H9 (cell line): ENCODE results near the gene CIPC. TPM values are rescaled to one million over a fixed set of nuclear protein-coding genes. Genes with fewer than 3 reads are reported as not detected.

ENCODE experiments used
- DNase-seq: peaks from one replicate; pipeline ENCODE4 v3.0.0-alpha.2; 2017
- H2AFZ ChIP-seq: one replicate; pipeline ENCODE4 v1.6.1; 2013; ENCODE audit warnings: mild to moderate bottlenecking, low read length, control low read depth, moderate library complexity
- H2AK5ac ChIP-seq: 2 replicates; pipeline ENCODE4 v1.6.1; 2013; ENCODE audit warnings: low read length, control low read depth, mixed read lengths; ENCODE audit not compliant: insufficient read length
- H2BK120ac ChIP-seq: one replicate; pipeline ENCODE4 v1.6.1; 2013; ENCODE audit warnings: low read depth, mild to moderate bottlenecking, low read length, control low read depth, inconsistent platforms; ENCODE audit not compliant: poor library complexity, severe bottlenecking
- H2BK12ac ChIP-seq: 2 replicates; pipeline ENCODE4 v1.6.1; 2013; ENCODE audit warnings: low read length, control low read depth, mixed read lengths, low read depth; ENCODE audit not compliant: insufficient read length
- H2BK15ac ChIP-seq: 2 replicates; pipeline ENCODE4 v1.6.1; 2013; ENCODE audit warnings: low read depth, low read length, control low read depth
- H2BK20ac ChIP-seq: one replicate; pipeline ENCODE4 v1.6.1; 2013; ENCODE audit warnings: low read depth, mild to moderate bottlenecking, low read length, control low read depth, inconsistent platforms; ENCODE audit not compliant: poor library complexity, severe bottlenecking
- H2BK5ac ChIP-seq: 2 replicates; pipeline ENCODE4 v1.6.1; 2013; ENCODE audit warnings: low read length, control low read depth, mixed read lengths; ENCODE audit not compliant: insufficient read length
- H3K14ac ChIP-seq: 2 replicates; pipeline ENCODE4 v1.6.1; 2013; ENCODE audit warnings: low read length, control low read depth; ENCODE audit not compliant: insufficient read depth
- H3K18ac ChIP-seq: 2 replicates; pipeline ENCODE4 v1.6.1; 2013; ENCODE audit warnings: low read depth, mild to moderate bottlenecking, mixed read lengths, low read length, control low read depth; ENCODE audit not compliant: insufficient read length
- H3K23ac ChIP-seq: 2 replicates; pipeline ENCODE4 v1.6.1; 2013; ENCODE audit warnings: low read length, control low read depth, mixed read lengths, low read depth; ENCODE audit not compliant: insufficient read length
- H3K23me2 ChIP-seq: 2 replicates; pipeline ENCODE4 v1.6.1; 2013; ENCODE audit warnings: low read depth, mild to moderate bottlenecking, mixed read lengths, low read length, control low read depth; ENCODE audit not compliant: insufficient read length, poor library complexity, severe bottlenecking
- H3K27ac ChIP-seq: 2 replicates; pipeline ENCODE4 v1.5.1; 2013; ENCODE audit warnings: low read length, control low read depth, mixed read lengths, low read depth; ENCODE audit not compliant: insufficient read length
- H3K27me3 ChIP-seq: 2 replicates; pipeline ENCODE4 v1.6.1; 2013; ENCODE audit warnings: low read length, control low read depth, inconsistent platforms; ENCODE audit not compliant: insufficient read depth
- H3K4ac ChIP-seq: 2 replicates; pipeline ENCODE4 v1.6.1; 2013; ENCODE audit warnings: low read depth, mild to moderate bottlenecking, control low read depth, inconsistent platforms, low read length, moderate library complexity
- H3K4me1 ChIP-seq: 2 replicates; pipeline ENCODE4 v1.6.1; 2013; ENCODE audit warnings: low read length, control low read depth, inconsistent platforms; ENCODE audit not compliant: insufficient read depth
- H3K4me2 ChIP-seq: 2 replicates; pipeline ENCODE4 v1.6.1; 2013; ENCODE audit warnings: low read length, control low read depth, mixed read lengths; ENCODE audit not compliant: insufficient read length, insufficient read depth
- H3K56ac ChIP-seq: 2 replicates; pipeline ENCODE4 v1.6.1; 2013; ENCODE audit warnings: low read depth, mild to moderate bottlenecking, mixed read lengths, low read length, control low read depth; ENCODE audit not compliant: insufficient read length
- H3K79me1 ChIP-seq: 2 replicates; pipeline ENCODE4 v1.6.1; 2013; ENCODE audit warnings: low read depth, mild to moderate bottlenecking, moderate library complexity, low read length, control low read depth, inconsistent platforms; ENCODE audit not compliant: insufficient read depth, poor library complexity, severe bottlenecking
- H3K79me2 ChIP-seq: 2 replicates; pipeline ENCODE4 v1.6.1; 2013; ENCODE audit warnings: low read length, control low read depth, inconsistent platforms; ENCODE audit not compliant: insufficient read depth
- H3K9ac ChIP-seq: 2 replicates; pipeline ENCODE4 v1.6.1; 2013; ENCODE audit warnings: low read length, control low read depth, mixed read lengths; ENCODE audit not compliant: insufficient read length; ENCODE audit errors: extremely low read depth
- H3K9me3 ChIP-seq: one replicate; pipeline ENCODE4 v1.6.1; 2013; ENCODE audit warnings: low read depth, low read length, inconsistent platforms; ENCODE audit not compliant: control insufficient read depth
- H3T11ph ChIP-seq: one replicate; pipeline ENCODE4 v1.6.1; 2013; ENCODE audit warnings: mild to moderate bottlenecking, low read length, control low read depth, inconsistent platforms
- H4K20me1 ChIP-seq: one replicate; pipeline ENCODE4 v1.6.1; 2013; ENCODE audit not compliant: control insufficient read depth, insufficient read length, insufficient read depth
- H4K5ac ChIP-seq: 2 replicates; pipeline ENCODE4 v1.6.1; 2013; ENCODE audit warnings: low read depth, mild to moderate bottlenecking, mixed read lengths, low read length, control low read depth; ENCODE audit not compliant: insufficient read length
- H4K8ac ChIP-seq: replicated peaks from 2 replicates; pipeline ENCODE4 v1.6.1; 2013; ENCODE audit warnings: low read length, control low read depth, mixed read lengths, low read depth; ENCODE audit not compliant: insufficient read length
- H4K91ac ChIP-seq: 2 replicates; pipeline ENCODE4 v1.6.1; 2013; ENCODE audit warnings: low read depth, mild to moderate bottlenecking, moderate library complexity, mixed read lengths, low read length, control low read depth; ENCODE audit not compliant: insufficient read length
- H3K27ac Mint-ChIP-seq, 3 experiments: 2 replicates in 2 of 3; 3 replicates in 1 of 3; pipeline ENCODE4 v1.8.0; 2020 to 2021; ENCODE audit warnings: mixed read lengths in 3 of 3, mild to moderate bottlenecking in 1 of 3, moderate library complexity in 1 of 3
- H3K27me3 Mint-ChIP-seq: 2 replicates; pipeline ENCODE4 v1.8.0; 2021; ENCODE audit warnings: low read depth, mild to moderate bottlenecking, moderate library complexity, mixed read lengths
- H3K36me3 Mint-ChIP-seq, 3 experiments: 2 replicates in 2 of 3; 3 replicates in 1 of 3; pipeline ENCODE4 v1.8.0; 2020 to 2021; ENCODE audit warnings: low read depth in 3 of 3, mixed read lengths in 3 of 3; ENCODE audit not compliant: insufficient read depth in 1 of 3
- H3K4me1 Mint-ChIP-seq, 2 experiments: 2 replicates each; pipeline ENCODE4 v1.8.0; 2020; ENCODE audit warnings: mixed read lengths in 2 of 2
- H3K4me3 Mint-ChIP-seq, 2 experiments: 2 replicates in 1 of 2; 3 replicates in 1 of 2; pipeline ENCODE4 v1.8.0; 2020 to 2021; ENCODE audit warnings: mild to moderate bottlenecking in 2 of 2, mixed read lengths in 2 of 2, moderate library complexity in 1 of 2
- H3K9me3 Mint-ChIP-seq, 2 experiments: 2 replicates in 1 of 2; 3 replicates in 1 of 2; pipeline ENCODE4 v1.8.0; 2020; ENCODE audit warnings: mild to moderate bottlenecking in 2 of 2, mixed read lengths in 2 of 2, moderate library complexity in 1 of 2
- WGBS: extraction: QIAGEN DNeasy Blood & Tissue Kit; methylation state at CpG from one replicate; pipeline ENCODE4 v1.1.7; 2013; ENCODE audit warnings: missing lambda C conversion rate, low lambda C conversion rate, mixed read lengths; ENCODE audit not compliant: insufficient read length; ENCODE audit errors: extremely low coverage; 5-methylcytosine and 5-hydroxymethylcytosine counted together
- total RNA-seq: library from RNA; stranded (reverse); gene quantifications from 2 replicates; pipeline ENCODE4 v1.2.1, GENCODE V29; 2021
- TF ChIP-seq, protein P1 (sequence below): fragments of 200-600 bp; sonication (generic); conservative IDR thresholded peaks from 3 replicates; pipeline ENCODE4 v1.8.0; 2021; ENCODE audit warnings: antibody characterized with exemption, mild to moderate bottlenecking

The CIPC gene
- total RNA-seq, 1 experiment from 2014 or later: 23.4 TPM

DNA sequence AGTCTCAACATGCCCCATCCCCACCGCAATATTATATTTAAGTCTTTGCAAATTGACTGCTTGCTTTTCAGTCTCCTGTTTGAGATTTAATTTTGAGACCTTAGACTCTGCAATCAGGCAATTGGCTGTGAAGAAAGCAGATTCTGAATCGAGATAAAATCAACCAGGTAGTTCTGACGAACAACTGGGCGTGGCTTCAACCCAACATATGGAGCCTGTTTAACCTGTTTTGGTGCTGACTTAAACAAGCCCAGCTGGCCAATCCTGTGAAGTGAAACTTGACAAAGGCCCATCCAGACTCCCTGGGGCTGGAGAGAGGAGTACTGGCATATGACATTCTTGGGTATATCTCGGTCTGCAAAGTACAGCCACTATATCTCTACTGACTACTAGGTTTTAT, 9.8 kb upstream of the CIPC start:
- Histone ChIP-seq H4K5ac (no peak overlapping the region), H4K20me1 (no peaks in the 10 kb centered on the region), H3K4me1 (peaks cover 10% of the 10 kb centered on the region; the same call in 1 of the 2 replicates), H3K27ac (peak overlapping the region; percentile 6), H3K4ac (no peak overlapping the region), H4K8ac (no peak overlapping the region), H3K79me2 (no peaks in the 10 kb centered on the region), H3T11ph (peak overlapping the region; percentile 53), H3K23ac (no peak overlapping the region), H3K9me3 (peaks cover 10% of the 10 kb centered on the region), H2AFZ (no peak overlapping the region), H3K14ac (no peak overlapping the region; the same call in 1 of the 2 replicates), H2AK5ac (no peak overlapping the region), H3K23me2 (no peaks in the 10 kb centered on the region), H2BK5ac (no peak overlapping the region), H3K79me1 (no peaks in the 10 kb centered on the region), H2BK20ac (no peak overlapping the region), H3K56ac (no peak overlapping the region), H2BK120ac (no peak overlapping the region), H2BK15ac (no peak overlapping the region), H4K91ac (no peak overlapping the region), H2BK12ac (no peak overlapping the region), H3K9ac (no peak overlapping the region), H3K27me3 (no peaks in the 10 kb centered on the region), H3K4me2 (no peak overlapping the region), H3K18ac (peak overlapping the region; percentile 58)
- Mint-ChIP-seq H3K36me3 (peaks cover 7 to 15% (median 8%) of the 10 kb centered on the region in 3 experiments), H3K9me3 (peaks cover 14 to 20% of the 10 kb centered on the region in 2 experiments), H3K4me1 (peaks cover 46 to 49% of the 10 kb centered on the region in 2 experiments), H3K4me3 (peak overlapping the region; percentile 1 to 27; a peak in 1 of 5 replicates), H3K27ac (peak overlapping the region; percentile 94 to 98 (median 98)), H3K27me3 (peaks cover 2% of the 10 kb centered on the region; the same call in 1 of the 2 replicates)
- TF ChIP-seq, protein P1, sequence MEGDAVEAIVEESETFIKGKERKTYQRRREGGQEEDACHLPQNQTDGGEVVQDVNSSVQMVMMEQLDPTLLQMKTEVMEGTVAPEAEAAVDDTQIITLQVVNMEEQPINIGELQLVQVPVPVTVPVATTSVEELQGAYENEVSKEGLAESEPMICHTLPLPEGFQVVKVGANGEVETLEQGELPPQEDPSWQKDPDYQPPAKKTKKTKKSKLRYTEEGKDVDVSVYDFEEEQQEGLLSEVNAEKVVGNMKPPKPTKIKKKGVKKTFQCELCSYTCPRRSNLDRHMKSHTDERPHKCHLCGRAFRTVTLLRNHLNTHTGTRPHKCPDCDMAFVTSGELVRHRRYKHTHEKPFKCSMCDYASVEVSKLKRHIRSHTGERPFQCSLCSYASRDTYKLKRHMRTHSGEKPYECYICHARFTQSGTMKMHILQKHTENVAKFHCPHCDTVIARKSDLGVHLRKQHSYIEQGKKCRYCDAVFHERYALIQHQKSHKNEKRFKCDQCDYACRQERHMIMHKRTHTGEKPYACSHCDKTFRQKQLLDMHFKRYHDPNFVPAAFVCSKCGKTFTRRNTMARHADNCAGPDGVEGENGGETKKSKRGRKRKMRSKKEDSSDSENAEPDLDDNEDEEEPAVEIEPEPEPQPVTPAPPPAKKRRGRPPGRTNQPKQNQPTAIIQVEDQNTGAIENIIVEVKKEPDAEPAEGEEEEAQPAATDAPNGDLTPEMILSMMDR: no peak
- WGBS: no CpG with 5 or more reads among the region's 5 CpGs
- peak; percentile 94 for DNase-seq
